ENCODE measurements around the gene SNAI3. TPM values are rescaled to one million over a fixed set of nuclear protein-coding genes. Genes with fewer than 3 reads are reported as not detected.

SNAI3 gene
- total and polyA plus RNA-seq, 2 of the 8 experiments (the other 6 are each of a cell fraction or from before 2014, with no cell fraction given), result 8.5 to 13.3 TPM

DNA sequence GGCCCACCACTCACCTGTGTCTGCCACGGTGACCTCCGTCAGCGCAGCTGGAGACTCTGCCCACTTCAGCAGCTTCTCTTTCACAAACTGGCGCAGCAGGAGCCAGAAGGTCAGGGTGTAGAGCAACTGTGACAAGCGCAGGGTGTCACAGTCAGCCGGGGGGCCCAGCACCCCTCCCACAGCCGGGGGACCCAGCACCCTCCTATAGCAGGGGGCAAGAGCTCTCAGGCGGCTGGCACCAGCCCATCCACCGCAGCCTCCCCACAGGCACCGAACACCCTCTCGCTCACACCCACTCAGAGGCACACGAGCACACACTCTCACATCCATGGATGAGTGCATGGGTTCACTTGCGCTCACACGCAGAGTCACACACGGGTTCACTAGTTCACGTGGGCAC, 48.8 kb upstream of the SNAI3 start:
- H2BK120ac ChIP-seq (replicated peaks; ENCODE audit: low read depth, low read length), result no peak overlapping the region
- no peak overlapping the region for H4K91ac ChIP-seq (replicated peaks; ENCODE audit: insufficient read length, low read length)
- H3K4me3 ChIP-seq (ENCODE audit: extremely low read depth in 1 of 4, insufficient read depth in 2 of 4, low read depth in 3 of 4, low read length in 4 of 4), result no peak overlapping the region
- H3K27me3 ChIP-seq (replicated peaks in 1 of 4; ENCODE audit: control insufficient read depth in 3 of 4, extremely low read depth in 1 of 4, insufficient read depth in 3 of 4, low read length in 3 of 4), result no peaks in the 10 kb centered on the region
- WGBS, 2 experiments (ENCODE audit: extremely low coverage in 1 of 2, insufficient coverage in 1 of 2, insufficient read length in 1 of 2, insufficient replicate concordance in 2 of 2, low coverage in 1 of 2, low lambda C conversion rate in 2 of 2, missing lambda C conversion rate in 1 of 2), result 87% methylated on average over 15 of the region's 16 CpGs; no CpG with 5 or more reads in 1 of the 2 experiments
- no peak overlapping the region for H3K4me2 ChIP-seq (ENCODE audit: insufficient read depth in 1 of 2, low read depth in 2 of 2, low read length in 2 of 2)
- H3K14ac ChIP-seq (ENCODE audit: insufficient read length), result no peak overlapping the region
- peaks cover 0 to 18% (median under 1%) of the 10 kb centered on the region in 4 experiments; a peak in 2 of 8 replicates for H3K36me3 ChIP-seq (ENCODE audit: control insufficient read depth in 2 of 4, insufficient read depth in 4 of 4, low read length in 3 of 4)
- no peak overlapping the region for H2AFZ ChIP-seq (ENCODE audit: low read length)
- peaks cover 0 to 11% of the 10 kb centered on the region in 2 experiments for H4K20me1 ChIP-seq (replicated peaks in 1 of 2; ENCODE audit: control insufficient read depth in 1 of 2, insufficient read depth in 2 of 2, low read length in 2 of 2)
- POLR2A ChIA-PET (ENCODE audit: partially characterized antibody), result interaction anchor here (1.3 to 3.1 kb wide), 2 partner anchors 70 to 75 kb away, joined by 3 to 14 read pairs; no protein-coding TSS in a partner anchor
- no peaks in the 10 kb centered on the region for H3K23me2 ChIP-seq (ENCODE audit: low read depth, low read length)
- FAIRE-seq, result no peak
- H4K5ac ChIP-seq (ENCODE audit: insufficient read length, low read depth, low read length), result no peak overlapping the region
- H3K79me1 ChIP-seq (ENCODE audit: low read depth, low read length), result no peaks in the 10 kb centered on the region
- CTCF ChIA-PET (ENCODE audit: partially characterized antibody), result interaction anchor here (0.8 to 10.0 kb wide), 9 partner anchors 18 to 432 kb away, joined by 3 to 251 read pairs (median 4); partner anchors contain the start of gene PIEZO1
- H3K9me3 ChIP-seq (ENCODE audit: insufficient read depth in 2 of 2, low read depth in 1 of 2, low read length in 1 of 2), result no peaks in the 10 kb centered on the region
- no peaks in the 10 kb centered on the region for H3K79me2 ChIP-seq (ENCODE audit: control insufficient read depth in 1 of 2, insufficient read depth in 2 of 2, low read length in 2 of 2)
- 0 out of 2 replicates have a peak overlapping the region, but pooled peaks have one; percentile 18 for H2BK20ac ChIP-seq (ENCODE audit: low read length)
- no peak overlapping the region for H3K23ac ChIP-seq (ENCODE audit: insufficient read length)
- no peak overlapping the region for H3K18ac ChIP-seq (ENCODE audit: extremely low read depth, low read length)
- H2BK5ac ChIP-seq (ENCODE audit: low read depth, low read length), result no peak overlapping the region; the same call in 1 of the 2 replicates
- H3K9ac ChIP-seq (replicated peaks in 1 of 4; ENCODE audit: extremely low read depth in 1 of 4, low read depth in 3 of 4, low read length in 3 of 4), result no peak overlapping the region
- no peak for TF ChIP-seq SIN3A (conservative IDR thresholded peaks at IDR 0.05 in 1 of 2, IDR thresholded peaks at IDR 0.05 in 1 of 2; ENCODE audit: low read depth in 1 of 2, low read length in 2 of 2)
- no peak for TF ChIP-seq CREB1 (IDR thresholded peaks at IDR 0.05)
- no peak for TF ChIP-seq POLR2A (IDR thresholded peaks at IDR 0.05; ENCODE audit: control extremely low read depth in 1 of 2, low read depth in 2 of 2, low read length in 2 of 2)
- no peak for TF ChIP-seq EP300 (IDR thresholded peaks at IDR 0.05; ENCODE audit: borderline replicate concordance in 1 of 2, low read depth in 2 of 2, low read length in 2 of 2)
- no peak for TF ChIP-seq BCL11A (IDR thresholded peaks at IDR 0.05; ENCODE audit: low read depth in 2 of 2, low read length in 2 of 2)
- TF ChIP-seq CBX5 (IDR thresholded peaks at IDR 0.05; ENCODE audit: low read depth, low read length), result no peak
- TF ChIP-seq ASH2L (IDR thresholded peaks at IDR 0.05; ENCODE audit: low read length), result no peak
- TF ChIP-seq, protein P1, sequence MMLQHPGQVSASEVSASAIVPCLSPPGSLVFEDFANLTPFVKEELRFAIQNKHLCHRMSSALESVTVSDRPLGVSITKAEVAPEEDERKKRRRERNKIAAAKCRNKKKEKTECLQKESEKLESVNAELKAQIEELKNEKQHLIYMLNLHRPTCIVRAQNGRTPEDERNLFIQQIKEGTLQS (IDR thresholded peaks at IDR 0.05; ENCODE audit: insufficient read depth, low read depth, low read length), result no peak
- no peak overlapping the region for H3K56ac ChIP-seq (replicated peaks; ENCODE audit: insufficient read length, low read depth, low read length)
- H2BK12ac ChIP-seq (ENCODE audit: low read depth, low read length), result no peak overlapping the region
- H2AK5ac ChIP-seq (ENCODE audit: low read depth, low read length), result no peak overlapping the region
- no peak overlapping the region for H4K8ac ChIP-seq (ENCODE audit: extremely low read depth, insufficient read depth, low read length)
- no peak overlapping the region for H3K27ac ChIP-seq (ENCODE audit: low read depth, low read length)
- no peak for DNase-seq (ENCODE audit: low read depth in 1 of 2, low spot score in 2 of 2)
- H3K4me1 ChIP-seq (replicated peaks in 1 of 4; ENCODE audit: control insufficient read depth in 3 of 4, insufficient read depth in 4 of 4, low read length in 3 of 4), result peaks cover 0 to 5% (median 0%) of the 10 kb centered on the region in 4 experiments; a peak in 1 of 7 replicates
- no peak overlapping the region for H3K4ac ChIP-seq (replicated peaks; ENCODE audit: insufficient read length, low read depth, low read length)
- H2BK15ac ChIP-seq (ENCODE audit: low read length), result no peak overlapping the region

All from H1 (cell line).